Measurements from ENCODE around the gene NBPF3. TPM values are rescaled to one million over a fixed set of nuclear protein-coding genes. Genes with fewer than 3 reads are reported as not detected.
"Not testable (repeated sequence)": the region's sequence is repeated elsewhere in the genome, so short reads cannot be mapped to it uniquely, and the experiment has no call there.

Gene NBPF3
- total RNA-seq, 2 experiments from 2014 or later, result 3.3 to 3.6 TPM

DNA sequence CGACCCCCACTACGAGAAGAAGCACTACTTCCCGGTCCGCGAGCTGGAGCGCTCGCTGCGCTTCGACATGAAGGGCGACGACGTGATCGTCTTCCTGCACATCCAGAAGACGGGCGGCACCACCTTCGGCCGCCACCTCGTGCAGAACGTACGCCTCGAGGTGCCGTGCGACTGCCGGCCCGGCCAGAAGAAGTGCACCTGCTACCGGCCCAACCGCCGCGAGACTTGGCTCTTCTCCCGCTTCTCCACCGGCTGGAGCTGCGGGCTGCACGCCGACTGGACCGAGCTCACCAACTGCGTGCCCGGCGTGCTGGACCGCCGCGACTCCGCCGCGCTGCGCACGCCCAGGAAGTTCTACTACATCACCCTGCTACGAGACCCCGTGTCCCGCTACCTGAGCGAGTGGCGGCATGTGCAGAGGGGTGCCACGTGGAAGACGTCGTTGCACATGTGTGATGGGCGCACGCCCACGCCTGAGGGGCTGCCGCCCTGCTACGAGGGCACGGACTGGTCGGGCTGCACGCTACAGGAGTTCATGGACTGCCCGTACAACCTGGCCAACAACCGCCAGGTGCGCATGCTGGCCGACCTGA lies 11.4 kb upstream of the NBPF3 start:
- DNase-seq; intact Hi-C loops (cut with micrococcal nuclease): not testable (repeated sequence)

DNA sequence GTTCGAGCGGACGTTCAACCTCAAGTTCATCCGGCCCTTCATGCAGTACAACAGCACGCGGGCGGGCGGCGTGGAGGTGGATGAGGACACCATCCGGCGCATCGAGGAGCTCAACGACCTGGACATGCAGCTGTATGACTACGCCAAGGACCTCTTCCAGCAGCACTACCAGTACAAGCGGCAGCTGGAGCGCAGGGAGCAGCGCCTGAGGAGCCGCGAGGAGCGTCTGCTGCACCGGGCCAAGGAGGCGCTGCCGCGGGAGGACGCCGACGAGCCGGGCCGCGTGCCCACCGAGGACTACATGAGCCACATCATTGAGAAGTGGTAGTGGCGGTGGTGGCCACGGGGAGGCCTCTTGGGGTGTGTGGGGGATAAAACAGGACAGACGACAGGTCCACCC lies 10.7 kb upstream of the NBPF3 start:
- H3K4me1 Mint-ChIP-seq (ENCODE audit: low read depth); DNase-seq; intact Hi-C loops (cut with micrococcal nuclease); H3K4me3 Mint-ChIP-seq; CTCF ChIA-PET; H3K27ac Mint-ChIP-seq; H3K36me3 Mint-ChIP-seq (ENCODE audit: low read depth); H3K9me3 Mint-ChIP-seq: not testable (repeated sequence)
- H3K27me3 Mint-ChIP-seq (ENCODE audit: low read depth), result peaks cover 11% of the 10 kb centered on the region

More for the DNA sequence above, 11.4 kb upstream of the NBPF3 start:
- H3K27ac Mint-ChIP-seq; H3K4me1 Mint-ChIP-seq (ENCODE audit: low read depth); CTCF ChIA-PET; H3K4me3 Mint-ChIP-seq; H3K9me3 Mint-ChIP-seq; H3K36me3 Mint-ChIP-seq (ENCODE audit: low read depth): not testable (repeated sequence)
- H3K27me3 Mint-ChIP-seq (ENCODE audit: low read depth), result peaks cover 11% of the 10 kb centered on the region

DNA sequence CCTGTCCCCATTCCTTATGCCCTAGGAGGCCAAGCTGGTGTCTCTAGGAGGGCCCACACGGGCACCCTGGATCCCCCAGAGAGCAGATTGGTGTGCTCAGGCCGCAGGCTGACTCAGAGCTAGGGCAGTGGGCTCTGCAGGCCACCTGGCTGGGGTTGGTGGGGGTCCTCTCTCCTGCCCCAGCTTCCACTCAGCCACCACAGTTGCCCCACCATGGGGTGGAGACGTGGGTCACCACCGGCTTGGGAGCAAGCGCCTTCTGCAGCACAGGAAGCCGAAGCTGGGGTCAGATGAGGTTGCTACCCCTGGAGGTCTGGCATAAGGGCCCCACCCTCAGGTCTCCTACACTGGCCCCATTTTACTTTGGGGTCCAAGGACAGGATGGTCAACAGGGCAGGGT lies 9.1 kb upstream of the NBPF3 start:
- not testable (repeated sequence) for H3K9me3 Mint-ChIP-seq

DNA sequence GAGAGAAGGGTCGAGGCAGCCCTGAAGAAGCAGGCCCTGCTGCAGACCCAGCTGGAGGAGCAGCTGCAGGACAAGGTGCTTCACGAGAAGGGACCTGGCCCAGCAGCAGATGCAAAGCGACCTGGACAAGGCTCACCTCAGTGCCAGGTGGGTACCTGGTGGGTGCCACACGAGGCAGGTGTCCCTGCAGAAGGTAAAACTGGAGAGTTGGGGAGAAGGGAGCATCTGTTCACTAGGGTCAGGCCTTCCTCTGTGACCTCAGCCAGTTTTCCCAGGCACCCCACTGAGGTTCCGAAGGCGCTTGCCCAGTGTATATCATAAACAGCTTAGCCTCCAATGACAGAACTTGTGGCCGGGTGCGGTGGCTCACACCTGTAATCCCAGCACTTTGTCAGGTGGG lies 5.5 kb upstream of the NBPF3 start:
- Mint-ChIP-seq H3K4me3 (no peak overlapping the region), H3K36me3 (ENCODE audit: low read depth) (no peaks in the 10 kb centered on the region), H3K9me3 (no peaks in the 10 kb centered on the region), H3K4me1 (ENCODE audit: low read depth) (peaks cover 5% of the 10 kb centered on the region), H3K27me3 (ENCODE audit: low read depth) (peaks cover 3% of the 10 kb centered on the region), H3K27ac (no peak overlapping the region)
- intact Hi-C loops (cut with micrococcal nuclease), result loop anchor here (1.0 kb wide), 1 partner anchor 49 kb away; no protein-coding TSS in a partner anchor
- CTCF ChIA-PET, result no interaction called here
- no peak for DNase-seq

More for the DNA sequence above, 9.1 kb upstream of the NBPF3 start:
- DNase-seq; intact Hi-C loops (cut with micrococcal nuclease); H3K36me3 Mint-ChIP-seq (ENCODE audit: low read depth); CTCF ChIA-PET; H3K4me1 Mint-ChIP-seq (ENCODE audit: low read depth); H3K27ac Mint-ChIP-seq; H3K4me3 Mint-ChIP-seq: not testable (repeated sequence)
- peaks cover 11% of the 10 kb centered on the region for H3K27me3 Mint-ChIP-seq (ENCODE audit: low read depth)

DNA sequence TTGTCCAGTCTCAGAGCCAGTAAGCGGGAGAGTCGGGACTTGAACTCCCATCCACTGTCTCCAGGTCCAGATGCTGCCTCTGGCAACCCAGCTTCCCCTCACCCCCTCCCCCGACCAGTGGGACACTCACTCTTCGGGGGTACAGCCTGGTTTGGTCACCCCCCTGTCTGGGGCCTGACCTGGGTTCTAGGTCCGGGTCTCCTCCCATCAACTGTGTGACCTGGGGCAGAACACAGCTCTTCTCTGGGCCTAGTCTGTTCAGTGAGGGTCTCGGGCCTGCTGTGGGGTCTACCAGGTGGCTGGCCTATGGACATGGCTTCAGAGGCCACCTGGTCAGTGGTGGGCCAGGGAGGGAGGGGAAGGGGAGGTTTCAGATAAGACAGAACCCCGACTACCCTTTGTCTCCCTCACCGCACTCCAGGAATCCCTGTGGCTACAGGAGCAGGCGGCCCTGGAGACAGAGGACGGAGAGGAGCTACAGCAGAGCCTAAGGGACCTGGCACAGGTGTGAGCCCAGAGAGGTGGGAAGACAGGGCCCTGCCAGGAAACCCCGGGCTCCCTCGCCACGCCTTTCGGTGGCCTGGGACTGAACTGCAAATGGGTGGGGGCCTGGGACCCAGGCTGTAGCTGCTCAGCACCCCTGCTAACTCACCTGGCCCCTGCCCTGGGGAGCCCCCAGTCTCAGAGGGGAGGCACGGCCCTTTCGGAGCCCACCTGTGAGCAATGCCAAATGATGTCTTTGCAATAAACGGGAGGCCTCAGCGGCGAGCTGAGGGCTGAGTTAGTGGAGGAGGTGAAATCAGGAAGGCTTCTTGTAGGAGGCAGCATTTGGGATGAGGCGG lies 4.1 kb upstream of the NBPF3 start:
- intact Hi-C loops (cut with micrococcal nuclease), result no loop called here
- H3K36me3 Mint-ChIP-seq (ENCODE audit: low read depth), result no peaks in the 10 kb centered on the region
- no peak overlapping the region for H3K27ac Mint-ChIP-seq
- H3K4me1 Mint-ChIP-seq (ENCODE audit: low read depth), result peaks cover 12% of the 10 kb centered on the region
- no peak overlapping the region for H3K4me3 Mint-ChIP-seq
- peaks cover 3% of the 10 kb centered on the region for H3K27me3 Mint-ChIP-seq (ENCODE audit: low read depth)
- H3K9me3 Mint-ChIP-seq, result no peaks in the 10 kb centered on the region
- CTCF ChIA-PET, result no interaction called here
- no peak for DNase-seq

DNA sequence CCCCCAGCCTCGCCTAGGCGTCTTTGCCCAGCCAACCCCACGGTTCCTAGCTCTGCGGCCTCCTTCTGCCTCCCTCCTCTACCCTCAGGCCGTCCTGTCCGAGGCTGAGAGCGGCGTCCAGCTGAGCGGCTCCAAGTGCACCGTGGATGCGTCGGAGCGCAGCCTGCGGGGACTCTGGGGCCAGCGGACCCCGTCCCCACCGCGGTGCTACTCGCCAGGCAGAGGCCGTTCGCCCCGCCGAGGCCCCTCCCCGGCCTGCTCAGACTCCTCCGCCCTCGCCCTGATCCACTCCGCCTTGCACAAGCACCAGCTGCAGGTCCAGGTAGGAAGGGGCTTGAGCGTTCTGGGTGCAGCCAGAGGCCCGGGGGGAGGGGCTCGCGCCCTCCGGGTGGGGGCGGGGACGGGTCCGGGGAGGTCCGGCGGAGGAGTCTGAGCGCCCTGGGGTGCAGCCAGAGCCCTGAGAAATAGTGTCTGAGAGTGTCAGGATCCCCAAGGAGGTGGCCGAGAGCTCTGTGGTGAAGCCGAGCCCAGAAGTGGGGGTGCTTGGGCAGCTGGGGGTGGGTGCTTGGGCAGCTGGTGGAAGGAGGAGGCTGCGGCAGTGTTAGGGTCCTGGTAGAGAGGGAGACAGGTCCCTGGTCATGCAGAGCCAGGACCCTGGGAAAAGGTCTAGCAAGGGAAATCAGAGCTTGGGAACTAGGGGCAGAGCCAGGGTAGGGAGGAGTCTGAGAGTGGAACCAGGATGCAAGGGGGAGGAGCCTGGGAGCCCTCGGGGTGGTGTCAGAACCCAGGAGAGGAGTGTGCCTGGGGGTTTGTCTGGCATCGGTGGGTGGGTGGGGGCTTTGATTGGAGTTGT lies 3.2 kb upstream of the NBPF3 start:
- Mint-ChIP-seq H3K4me3 (peak overlapping the region; percentile 53), H3K4me1 (ENCODE audit: low read depth) (peaks cover 14% of the 10 kb centered on the region), H3K9me3 (no peaks in the 10 kb centered on the region), H3K36me3 (ENCODE audit: low read depth) (no peaks in the 10 kb centered on the region), H3K27ac (no peak overlapping the region), H3K27me3 (ENCODE audit: low read depth) (peaks cover 3% of the 10 kb centered on the region)
- peak; percentile 23 for DNase-seq
- CTCF ChIA-PET, result no interaction called here
- intact Hi-C loops (cut with micrococcal nuclease), result no loop called here

DNA sequence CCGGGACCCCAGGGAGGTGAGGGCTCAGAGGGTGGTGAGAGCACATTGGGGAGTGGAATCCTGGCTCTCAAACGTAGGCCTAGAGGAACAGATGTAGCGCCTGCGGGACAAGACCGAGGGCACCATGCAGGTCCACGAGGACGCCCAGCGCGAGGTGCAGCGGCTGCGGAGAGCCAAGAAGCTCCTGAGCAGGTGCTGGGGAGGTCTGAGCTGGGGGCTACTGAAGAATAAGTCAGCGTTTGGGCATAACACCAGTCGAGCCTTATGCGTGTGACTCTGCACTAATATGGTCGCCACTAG lies 2.6 kb upstream of the NBPF3 start:
- Mint-ChIP-seq H3K36me3 (ENCODE audit: low read depth) (no peaks in the 10 kb centered on the region), H3K27me3 (ENCODE audit: low read depth) (peaks cover 3% of the 10 kb centered on the region), H3K4me1 (ENCODE audit: low read depth) (peaks cover 14% of the 10 kb centered on the region), H3K27ac (no peak overlapping the region), H3K9me3 (no peaks in the 10 kb centered on the region), H3K4me3 (peak overlapping the region; percentile 53)
- intact Hi-C loops (cut with micrococcal nuclease), result no loop called here
- DNase-seq, result no peak
- CTCF ChIA-PET, result interaction anchor here (1.0 kb wide), 1 partner anchor 220 kb away, joined by 3 read pairs; no protein-coding TSS in a partner anchor

DNA sequence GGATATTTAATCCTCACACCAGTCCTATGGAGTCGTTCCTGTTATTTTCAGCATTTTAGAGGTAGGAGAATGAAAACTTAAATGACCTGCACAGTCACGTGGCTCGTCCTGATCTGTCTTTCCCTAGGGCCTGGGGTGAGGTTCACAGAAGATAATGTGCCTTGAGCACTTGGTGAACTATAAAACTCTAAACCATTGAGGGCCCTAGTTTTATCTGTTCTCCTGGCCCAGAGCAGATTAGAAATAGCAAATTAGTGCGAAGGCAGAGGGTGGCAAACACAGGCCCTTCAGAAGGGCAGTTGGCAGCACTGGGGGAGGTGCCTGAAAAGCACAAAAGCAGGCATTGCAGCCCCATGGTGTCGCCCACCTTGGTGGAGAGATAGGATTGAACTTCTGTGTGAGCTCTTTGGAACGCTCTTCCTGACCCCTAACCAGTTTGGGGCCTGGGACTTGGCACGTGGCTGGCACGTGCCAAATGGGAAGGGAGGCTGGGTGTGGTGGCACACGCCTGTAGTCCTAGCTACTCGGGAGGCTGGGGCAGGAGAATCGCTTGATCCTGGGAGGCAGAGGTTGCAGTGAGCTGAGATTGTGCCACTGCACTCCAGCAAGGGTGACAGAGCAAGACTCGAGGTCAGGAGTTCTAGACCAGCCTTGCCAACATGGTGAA lies 1.2 kb upstream of the NBPF3 start:
- H3K9me3 Mint-ChIP-seq; H3K27me3 Mint-ChIP-seq (ENCODE audit: low read depth); DNase-seq; CTCF ChIA-PET; H3K36me3 Mint-ChIP-seq (ENCODE audit: low read depth); intact Hi-C loops (cut with micrococcal nuclease); H3K27ac Mint-ChIP-seq: not testable (repeated sequence)
- Mint-ChIP-seq H3K4me3 (peak overlapping the region; percentile 54), H3K4me1 (ENCODE audit: low read depth) (peaks cover 14% of the 10 kb centered on the region)

DNA sequence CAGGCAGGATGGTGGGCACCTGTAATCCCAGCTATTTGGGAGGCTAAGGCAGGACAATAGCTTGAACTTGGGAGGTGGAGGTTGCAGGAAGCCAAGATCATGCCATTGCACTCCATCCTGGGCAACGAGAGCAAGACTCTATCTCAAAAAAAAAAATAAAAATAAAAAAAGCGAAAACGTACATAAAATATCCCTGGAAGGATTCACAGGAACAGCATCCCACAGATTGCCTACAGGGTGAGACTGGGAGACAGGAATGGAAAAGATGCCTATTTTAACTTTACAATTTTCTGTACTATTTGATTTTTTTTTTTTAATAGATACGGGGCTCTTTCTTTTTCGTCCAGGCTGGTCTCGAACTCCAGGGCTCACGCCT lies 604 bp upstream of the NBPF3 start:
- H3K27me3 Mint-ChIP-seq (ENCODE audit: low read depth), result peaks cover 3% of the 10 kb centered on the region
- H3K36me3 Mint-ChIP-seq (ENCODE audit: low read depth), result no peaks in the 10 kb centered on the region
- no peak for DNase-seq
- intact Hi-C loops (cut with micrococcal nuclease), result no loop called here
- no peaks in the 10 kb centered on the region for H3K9me3 Mint-ChIP-seq
- peak overlapping the region; percentile 74 for H3K27ac Mint-ChIP-seq
- CTCF ChIA-PET, result interaction anchor here (0.6 kb wide), 1 partner anchor 394 kb away, joined by 3 read pairs; no protein-coding TSS in a partner anchor
- peaks cover 14% of the 10 kb centered on the region for H3K4me1 Mint-ChIP-seq (ENCODE audit: low read depth)
- peak overlapping the region; percentile 92 for H3K4me3 Mint-ChIP-seq

DNA sequence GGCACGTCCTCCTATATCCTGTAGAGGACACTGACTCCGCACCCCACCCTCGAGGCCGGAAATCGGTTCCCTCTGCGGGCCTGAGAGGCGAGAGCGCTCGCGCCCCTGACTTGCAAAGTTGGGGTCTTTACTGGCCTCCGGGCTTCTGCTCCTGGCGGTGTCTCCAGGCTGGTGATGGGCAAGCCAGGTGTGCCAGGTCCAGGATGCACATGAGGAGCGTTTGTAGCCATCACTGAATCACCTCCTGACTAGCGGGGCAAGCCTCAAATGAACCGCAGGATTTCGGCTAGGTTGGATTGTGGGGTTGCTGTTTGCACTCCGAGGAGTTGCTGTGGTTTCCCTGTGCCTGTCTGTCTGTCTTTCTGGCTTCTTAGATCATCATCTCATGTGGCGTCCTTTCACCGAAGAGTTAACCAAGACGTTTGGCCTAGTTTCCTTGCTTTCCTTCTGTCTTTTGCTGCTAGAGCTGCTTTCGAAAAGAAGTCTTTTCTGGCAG lies 741 bp downstream of the NBPF3 start:
- peak overlapping the region; percentile 92 for H3K4me3 Mint-ChIP-seq
- H3K9me3 Mint-ChIP-seq; H3K36me3 Mint-ChIP-seq (ENCODE audit: low read depth); H3K27me3 Mint-ChIP-seq (ENCODE audit: low read depth); intact Hi-C loops (cut with micrococcal nuclease): not testable (repeated sequence)
- H3K27ac Mint-ChIP-seq, result peak overlapping the region; percentile 7
- peaks cover 14% of the 10 kb centered on the region for H3K4me1 Mint-ChIP-seq (ENCODE audit: low read depth)
- CTCF ChIA-PET, result interaction anchor here (0.7 kb wide), 1 partner anchor 182 kb away, joined by 3 read pairs; no protein-coding TSS in a partner anchor
- DNase-seq, result peak; percentile 59

DNA sequence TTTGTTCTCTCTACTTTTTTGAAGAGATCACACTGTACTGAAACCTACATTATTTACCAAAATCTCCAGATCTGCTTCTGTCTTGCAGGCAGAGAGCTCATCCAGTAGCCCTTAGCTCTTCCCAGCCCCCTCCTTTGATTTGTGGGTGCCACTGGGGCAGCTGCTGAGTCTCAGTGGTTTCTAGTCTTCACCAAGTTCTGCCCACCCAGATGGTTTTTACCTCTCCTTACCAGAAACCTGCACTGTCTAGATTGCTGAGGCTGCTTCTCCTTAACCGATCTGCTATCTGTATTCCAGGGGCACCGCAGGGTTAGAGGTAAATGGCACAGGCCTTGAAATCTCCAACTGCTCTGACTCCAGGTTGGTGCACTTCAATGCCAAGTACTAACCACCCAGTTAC lies 6.7 kb downstream of the NBPF3 start:
- intact Hi-C loops (cut with micrococcal nuclease); H3K36me3 Mint-ChIP-seq (ENCODE audit: low read depth); H3K9me3 Mint-ChIP-seq; H3K4me3 Mint-ChIP-seq; DNase-seq; H3K27ac Mint-ChIP-seq; H3K4me1 Mint-ChIP-seq (ENCODE audit: low read depth); H3K27me3 Mint-ChIP-seq (ENCODE audit: low read depth); CTCF ChIA-PET: not testable (repeated sequence)

DNA sequence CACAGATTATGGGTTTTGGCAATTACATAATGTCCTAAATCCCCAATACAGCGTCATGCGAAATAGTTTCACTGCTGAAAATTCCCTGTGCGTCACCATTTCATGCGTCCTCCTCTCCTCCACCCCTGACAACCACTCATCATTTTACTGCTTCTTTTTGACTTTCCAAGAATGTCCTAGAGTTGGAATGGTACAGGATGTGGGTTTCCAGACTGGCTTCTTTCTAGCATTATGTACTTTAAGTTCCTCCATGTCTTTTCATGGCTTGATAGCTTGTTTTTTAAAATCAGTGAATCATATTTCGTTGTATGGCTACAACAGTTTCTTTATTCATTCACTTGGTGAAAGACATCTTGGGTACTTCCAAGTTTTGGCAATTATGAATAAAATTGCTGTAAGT lies 7.4 kb downstream of the NBPF3 start:
- CTCF ChIA-PET, result no interaction called here
- Mint-ChIP-seq H3K4me3 (no peak overlapping the region), H3K9me3 (no peaks in the 10 kb centered on the region), H3K27me3 (ENCODE audit: low read depth) (no peaks in the 10 kb centered on the region), H3K27ac (no peak overlapping the region), H3K4me1 (ENCODE audit: low read depth) (peaks cover 8% of the 10 kb centered on the region), H3K36me3 (ENCODE audit: low read depth) (peaks cover 4% of the 10 kb centered on the region)
- no peak for DNase-seq
- intact Hi-C loops (cut with micrococcal nuclease), result no loop called here

All from activated naive CD4-positive, alpha-beta T cell treated with anti-CD3 and anti-CD28 coated beads for 36 hours (primary cell).